PC-9 (cell line): ENCODE measurements around the gene L3MBTL1.

Experiments
- EZH2 ChIP-seq: fragments of 200-600 bp; sonication (generic); IDR thresholded peaks from 2 replicates; pipeline ENCODE4 v1.8.0; 2017; ENCODE audit warnings: antibody characterized with exemption, low read depth
- TF ChIP-seq, protein P1 (sequence below): fragments of 200-600 bp; sonication (generic); conservative IDR thresholded peaks from 2 replicates; pipeline ENCODE4 v1.6.1; 2017; ENCODE audit warnings: mixed run types, antibody characterized with exemption, mild to moderate bottlenecking, moderate library complexity

DNA sequence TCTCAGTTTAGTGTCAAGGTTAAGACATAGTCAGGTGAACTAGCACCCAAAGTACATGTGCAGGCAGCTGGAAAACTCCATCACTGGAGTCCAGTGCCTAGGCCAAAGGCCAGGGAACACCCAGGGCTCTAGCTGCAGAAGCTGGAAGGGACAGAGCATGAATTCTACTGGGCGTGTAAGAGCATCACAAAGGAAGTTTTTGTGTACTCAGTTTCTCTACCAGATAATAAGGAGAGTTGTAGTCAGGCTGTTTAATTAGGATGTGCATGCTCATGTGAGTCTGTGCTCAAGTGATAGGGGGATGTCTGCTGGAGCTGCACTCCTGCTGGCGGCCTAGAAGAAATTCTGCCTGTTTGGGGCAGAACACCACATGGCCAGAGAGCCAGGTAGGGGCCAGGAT, 8.1 kb downstream of the L3MBTL1 start:
- TF ChIP-seq, protein P1, sequence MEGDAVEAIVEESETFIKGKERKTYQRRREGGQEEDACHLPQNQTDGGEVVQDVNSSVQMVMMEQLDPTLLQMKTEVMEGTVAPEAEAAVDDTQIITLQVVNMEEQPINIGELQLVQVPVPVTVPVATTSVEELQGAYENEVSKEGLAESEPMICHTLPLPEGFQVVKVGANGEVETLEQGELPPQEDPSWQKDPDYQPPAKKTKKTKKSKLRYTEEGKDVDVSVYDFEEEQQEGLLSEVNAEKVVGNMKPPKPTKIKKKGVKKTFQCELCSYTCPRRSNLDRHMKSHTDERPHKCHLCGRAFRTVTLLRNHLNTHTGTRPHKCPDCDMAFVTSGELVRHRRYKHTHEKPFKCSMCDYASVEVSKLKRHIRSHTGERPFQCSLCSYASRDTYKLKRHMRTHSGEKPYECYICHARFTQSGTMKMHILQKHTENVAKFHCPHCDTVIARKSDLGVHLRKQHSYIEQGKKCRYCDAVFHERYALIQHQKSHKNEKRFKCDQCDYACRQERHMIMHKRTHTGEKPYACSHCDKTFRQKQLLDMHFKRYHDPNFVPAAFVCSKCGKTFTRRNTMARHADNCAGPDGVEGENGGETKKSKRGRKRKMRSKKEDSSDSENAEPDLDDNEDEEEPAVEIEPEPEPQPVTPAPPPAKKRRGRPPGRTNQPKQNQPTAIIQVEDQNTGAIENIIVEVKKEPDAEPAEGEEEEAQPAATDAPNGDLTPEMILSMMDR = no peak
- no peak for TF ChIP-seq EZH2
